AG09319 (cell line): ENCODE data around the gene RBM4.

Experiments
- DNase-seq: peaks from one replicate; pipeline ENCODE4 v3.0.0-alpha.2; 2010; ENCODE audit warnings: low read depth; ENCODE audit errors: extremely low read depth
- TF ChIP-seq, protein P1 (sequence below): IDR thresholded peaks from 2 replicates; pipeline ENCODE4 v1.5.1; 2011; ENCODE audit warnings: low read depth, mild to moderate bottlenecking, inconsistent platforms, low read length, moderate library complexity

Gene RBM4

GRCh38 chr11:66686801-66687750, 48.6 kb downstream of the RBM4 start:
- no peak for DNase-seq
- TF ChIP-seq, protein P1, sequence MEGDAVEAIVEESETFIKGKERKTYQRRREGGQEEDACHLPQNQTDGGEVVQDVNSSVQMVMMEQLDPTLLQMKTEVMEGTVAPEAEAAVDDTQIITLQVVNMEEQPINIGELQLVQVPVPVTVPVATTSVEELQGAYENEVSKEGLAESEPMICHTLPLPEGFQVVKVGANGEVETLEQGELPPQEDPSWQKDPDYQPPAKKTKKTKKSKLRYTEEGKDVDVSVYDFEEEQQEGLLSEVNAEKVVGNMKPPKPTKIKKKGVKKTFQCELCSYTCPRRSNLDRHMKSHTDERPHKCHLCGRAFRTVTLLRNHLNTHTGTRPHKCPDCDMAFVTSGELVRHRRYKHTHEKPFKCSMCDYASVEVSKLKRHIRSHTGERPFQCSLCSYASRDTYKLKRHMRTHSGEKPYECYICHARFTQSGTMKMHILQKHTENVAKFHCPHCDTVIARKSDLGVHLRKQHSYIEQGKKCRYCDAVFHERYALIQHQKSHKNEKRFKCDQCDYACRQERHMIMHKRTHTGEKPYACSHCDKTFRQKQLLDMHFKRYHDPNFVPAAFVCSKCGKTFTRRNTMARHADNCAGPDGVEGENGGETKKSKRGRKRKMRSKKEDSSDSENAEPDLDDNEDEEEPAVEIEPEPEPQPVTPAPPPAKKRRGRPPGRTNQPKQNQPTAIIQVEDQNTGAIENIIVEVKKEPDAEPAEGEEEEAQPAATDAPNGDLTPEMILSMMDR, result no peak

GRCh38 chr11:66687831-66688281, 49.4 kb downstream of the RBM4 start:
- TF ChIP-seq, protein P1, result no peak
- no peak for DNase-seq

GRCh38 chr11:66688561-66689534, 50.3 kb downstream of the RBM4 start:
- TF ChIP-seq, protein P1, result no peak

DNA sequence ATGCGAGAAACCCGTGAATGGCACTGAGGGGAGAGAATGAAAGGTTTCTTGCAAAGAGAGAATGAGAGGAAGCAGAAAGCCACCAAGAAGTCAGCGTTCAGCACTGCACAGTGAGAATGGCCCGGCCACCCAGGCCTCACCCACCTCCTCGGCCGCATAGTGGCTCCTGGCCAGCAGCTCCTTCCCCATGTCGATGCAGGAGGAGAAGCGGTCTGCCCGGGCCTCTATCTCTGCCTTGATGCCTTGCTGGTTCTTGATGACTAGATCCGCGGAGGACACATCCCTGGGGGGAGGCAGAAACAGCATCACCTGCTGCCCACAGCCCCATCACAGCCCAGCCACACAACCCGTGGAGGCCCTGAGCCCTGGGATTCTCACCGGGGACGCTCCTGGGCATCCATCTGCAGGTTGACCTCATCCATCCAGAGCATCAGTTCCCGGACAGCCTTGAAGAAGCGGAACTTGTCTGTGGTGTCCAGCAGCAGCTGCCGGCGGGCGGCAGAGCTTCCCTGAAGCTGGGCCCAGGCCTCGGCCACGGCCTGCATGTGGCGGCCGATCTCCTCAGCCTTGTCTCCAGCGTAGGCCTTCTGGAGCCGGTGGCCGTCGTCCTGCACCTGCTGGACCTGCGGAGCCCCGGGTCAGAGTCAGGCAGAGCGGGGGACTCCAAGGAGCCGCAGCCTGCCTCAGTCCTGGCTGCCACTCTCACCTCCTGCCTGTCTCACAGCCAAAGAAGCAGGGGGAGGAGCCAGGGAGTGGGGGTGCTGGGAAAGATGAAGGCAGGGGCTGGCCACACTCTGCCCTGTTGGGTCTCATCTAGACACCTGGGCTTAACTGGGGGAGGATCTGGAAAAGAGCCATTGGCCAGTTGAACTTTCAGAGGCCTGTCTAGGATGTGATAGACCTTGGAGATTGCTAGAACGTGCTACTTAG, 51.4 kb downstream of the RBM4 start:
- DNase-seq, result no peak
- TF ChIP-seq, protein P1, result no peak

More at GRCh38 chr11:66688561-66689534, 50.3 kb downstream of the RBM4 start:
- DNase-seq, result no peak

DNA sequence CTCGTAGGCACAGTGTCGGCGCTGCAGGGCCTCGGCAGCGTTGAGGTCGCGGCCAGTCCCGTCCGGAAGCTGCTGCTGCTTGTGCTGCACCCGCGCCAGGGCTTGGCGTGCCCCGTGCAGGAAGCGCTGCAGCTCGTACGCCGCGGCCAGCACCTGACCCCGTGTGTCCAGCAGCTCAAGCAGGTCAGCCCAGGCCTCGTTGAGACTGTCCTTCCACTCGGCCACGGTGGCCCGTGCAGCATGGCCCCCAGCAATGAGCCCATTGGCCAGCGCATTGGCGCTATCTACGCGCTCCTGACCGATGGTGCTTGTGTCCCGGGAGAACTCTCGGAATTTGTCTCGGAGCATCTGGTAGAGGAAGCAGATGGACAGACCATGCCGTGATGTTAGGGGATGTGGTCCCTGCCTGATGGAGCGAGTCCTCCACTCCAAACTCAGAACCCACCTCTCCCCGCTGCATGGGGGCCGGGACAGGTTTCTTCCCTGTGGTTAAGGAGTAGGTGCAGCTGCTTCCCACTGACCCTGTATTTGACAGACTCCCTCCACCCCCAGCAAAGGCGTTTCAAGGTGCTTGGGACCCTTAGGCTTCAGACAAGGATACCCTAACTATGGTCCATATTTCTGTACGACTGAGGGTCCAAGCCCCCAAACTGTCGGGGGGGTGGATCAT, 52.9 kb downstream of the RBM4 start:
- DNase-seq, result no peak
- TF ChIP-seq, protein P1, result no peak

DNA sequence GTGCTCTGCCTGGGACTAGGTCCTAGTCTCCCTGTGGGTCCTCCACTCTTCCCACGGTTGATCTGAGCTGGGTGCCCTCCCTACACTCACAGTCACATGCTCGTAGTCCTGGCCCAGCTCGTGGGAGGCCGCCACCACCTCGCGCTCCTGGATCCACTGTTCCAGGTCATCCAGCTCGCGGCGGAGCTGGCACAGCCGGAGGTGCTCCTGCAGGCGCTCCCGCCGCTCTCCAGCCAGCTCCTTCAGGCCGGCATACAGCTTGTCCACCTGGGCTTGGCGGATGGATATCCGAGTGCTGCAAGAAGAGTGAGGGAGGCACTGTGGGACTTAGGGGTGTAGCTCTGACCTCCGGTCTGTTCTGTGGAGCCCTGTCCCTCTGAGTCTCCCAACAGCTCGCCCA, 53.9 kb downstream of the RBM4 start:
- DNase-seq, result no peak
- TF ChIP-seq, protein P1, result no peak
